A673 (cell line): ENCODE results near the gene CSN3. TPM values are rescaled to one million over a fixed set of nuclear protein-coding genes. Genes with fewer than 3 reads are reported as not detected.
"Not testable (repeated sequence)": the region's sequence is repeated elsewhere in the genome, so short reads cannot be mapped to it uniquely, and the experiment has no call there.

ENCODE experiments used
- BruUV-seq: library from RNA; stranded (reverse); fragments of 400-500 nt; replicated peaks from 2 replicates; lab custom pipeline; 2021; lab: Mats Ljungman, UMichigan
- CTCF ChIA-PET: fragments of 300-600 bp; sonication (Branson Sonifier 250); formaldehyde crosslinking; loops from one replicate; lab custom pipeline; 2022; ENCODE audit warnings: antibody characterized with exemption; lab: Charles Lee
- POLR2A ChIA-PET: fragments of 300-600 bp; sonication (Branson Sonifier 250); formaldehyde crosslinking; loops from one replicate; lab custom pipeline; 2022; ENCODE audit warnings: antibody characterized with exemption; ENCODE audit not compliant: low non-redundant PET; lab: Charles Lee
- DNase-seq: peaks from one replicate; pipeline ENCODE4 v3.0.0-alpha.2; 2015; ENCODE audit warnings: low spot score
- H3K27ac ChIP-seq: fragments of 200-600 bp; sonication (generic); 2 replicates; pipeline ENCODE4 v1.5.1; 2016; ENCODE audit warnings: mixed run types, low read depth, mild to moderate bottlenecking, mixed read lengths, antibody characterized with exemption, low read length; ENCODE audit not compliant: poor library complexity, severe bottlenecking
- H3K27me3 ChIP-seq: fragments of 200-600 bp; sonication (generic); replicated peaks from 2 replicates; pipeline ENCODE4 v1.6.1; 2017; ENCODE audit warnings: mixed run types, low read depth, mild to moderate bottlenecking, mixed read lengths, antibody characterized with exemption, low read length; ENCODE audit not compliant: insufficient read depth, poor library complexity
- H3K36me3 ChIP-seq: fragments of 200-600 bp; sonication (generic); 2 replicates; pipeline ENCODE4 v1.6.1; 2016; ENCODE audit warnings: mixed run types, mild to moderate bottlenecking, mixed read lengths, antibody characterized with exemption, low read length; ENCODE audit not compliant: insufficient read depth, poor library complexity, severe bottlenecking
- H3K4me1 ChIP-seq: fragments of 200-600 bp; sonication (generic); 2 replicates; pipeline ENCODE4 v1.6.1; 2017; ENCODE audit warnings: mixed run types, mild to moderate bottlenecking, mixed read lengths, antibody characterized with exemption, low read length; ENCODE audit not compliant: insufficient read depth, poor library complexity, severe bottlenecking
- H3K4me3 ChIP-seq: fragments of 200-600 bp; sonication (generic); 2 replicates; pipeline ENCODE4 v1.5.1; 2016; ENCODE audit warnings: low read depth, mixed run types, mild to moderate bottlenecking, mixed read lengths, low read length; ENCODE audit not compliant: poor library complexity, severe bottlenecking
- H3K9me3 ChIP-seq: fragments of 200-600 bp; sonication (generic); 2 replicates; pipeline ENCODE4 v1.6.1; 2016; ENCODE audit warnings: mixed run types, low read depth, mild to moderate bottlenecking, mixed read lengths, antibody characterized with exemption, low read length; ENCODE audit not compliant: poor library complexity, severe bottlenecking
- EZH2 ChIP-seq: fragments of 200-600 bp; sonication (generic); IDR thresholded peaks from 2 replicates; pipeline ENCODE4 v1.6.1; 2017; ENCODE audit warnings: borderline replicate concordance, low read depth, mild to moderate bottlenecking, mixed read lengths, antibody characterized with exemption, low read length; ENCODE audit not compliant: poor library complexity, severe bottlenecking
- intact Hi-C: fragments of 100-400 bp; cut with micrococcal nuclease; formaldehyde crosslinking; loops from one replicate; pipeline ENCODE4 v1.10.0; 2022; ENCODE audit not compliant: unreplicated experiment
- total RNA-seq: library from RNA; stranded (reverse); gene quantifications from 2 replicates; pipeline ENCODE4 v1.2.3, GENCODE V29; 2021
- TF ChIP-seq, protein P1 (sequence below): fragments of 300-800, 200-600 bp; sonication (generic); conservative IDR thresholded peaks from 2 replicates; pipeline ENCODE4 v1.5.1; 2017; ENCODE audit warnings: low read depth, mild to moderate bottlenecking, antibody characterized with exemption, low read length, moderate library complexity, mixed read lengths

Gene CSN3
- total RNA-seq, 1 experiment from 2014 or later = not detected

DNA sequence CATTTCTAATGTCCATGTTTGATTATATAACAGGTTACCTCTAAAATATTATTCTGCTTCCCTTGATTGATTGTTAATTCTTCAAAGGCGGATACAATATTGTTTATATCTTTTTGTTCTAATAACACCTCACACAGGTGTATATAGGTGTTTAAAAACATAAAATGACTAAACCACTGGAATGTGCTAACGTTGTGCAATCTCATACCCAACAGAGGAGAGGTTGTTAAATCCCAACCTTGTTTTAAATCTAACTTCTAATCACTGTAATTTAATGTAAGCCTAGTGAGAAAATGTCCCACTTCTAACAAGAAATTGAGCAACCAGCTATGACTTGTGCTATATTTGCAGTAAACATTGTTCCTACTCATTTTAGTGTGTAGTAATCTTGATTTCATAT, 45.5 kb upstream of the CSN3 start:
- ChIA-PET POLR2A (no interaction called here), CTCF (no interaction called here)
- H3K27me3 ChIP-seq = no peaks in the 10 kb centered on the region
- intact Hi-C loops = no loop called here
- no peak overlapping the region for H3K4me3 ChIP-seq
- no peak overlapping the region for H3K27ac ChIP-seq
- TF ChIP-seq, protein P1, sequence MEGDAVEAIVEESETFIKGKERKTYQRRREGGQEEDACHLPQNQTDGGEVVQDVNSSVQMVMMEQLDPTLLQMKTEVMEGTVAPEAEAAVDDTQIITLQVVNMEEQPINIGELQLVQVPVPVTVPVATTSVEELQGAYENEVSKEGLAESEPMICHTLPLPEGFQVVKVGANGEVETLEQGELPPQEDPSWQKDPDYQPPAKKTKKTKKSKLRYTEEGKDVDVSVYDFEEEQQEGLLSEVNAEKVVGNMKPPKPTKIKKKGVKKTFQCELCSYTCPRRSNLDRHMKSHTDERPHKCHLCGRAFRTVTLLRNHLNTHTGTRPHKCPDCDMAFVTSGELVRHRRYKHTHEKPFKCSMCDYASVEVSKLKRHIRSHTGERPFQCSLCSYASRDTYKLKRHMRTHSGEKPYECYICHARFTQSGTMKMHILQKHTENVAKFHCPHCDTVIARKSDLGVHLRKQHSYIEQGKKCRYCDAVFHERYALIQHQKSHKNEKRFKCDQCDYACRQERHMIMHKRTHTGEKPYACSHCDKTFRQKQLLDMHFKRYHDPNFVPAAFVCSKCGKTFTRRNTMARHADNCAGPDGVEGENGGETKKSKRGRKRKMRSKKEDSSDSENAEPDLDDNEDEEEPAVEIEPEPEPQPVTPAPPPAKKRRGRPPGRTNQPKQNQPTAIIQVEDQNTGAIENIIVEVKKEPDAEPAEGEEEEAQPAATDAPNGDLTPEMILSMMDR = no peak
- TF ChIP-seq EZH2 = no peak
- no TSS peak for BruUV-seq
- no peaks in the 10 kb centered on the region for H3K36me3 ChIP-seq
- no peak for DNase-seq
- no peaks in the 10 kb centered on the region for H3K4me1 ChIP-seq
- no peaks in the 10 kb centered on the region for H3K9me3 ChIP-seq

DNA sequence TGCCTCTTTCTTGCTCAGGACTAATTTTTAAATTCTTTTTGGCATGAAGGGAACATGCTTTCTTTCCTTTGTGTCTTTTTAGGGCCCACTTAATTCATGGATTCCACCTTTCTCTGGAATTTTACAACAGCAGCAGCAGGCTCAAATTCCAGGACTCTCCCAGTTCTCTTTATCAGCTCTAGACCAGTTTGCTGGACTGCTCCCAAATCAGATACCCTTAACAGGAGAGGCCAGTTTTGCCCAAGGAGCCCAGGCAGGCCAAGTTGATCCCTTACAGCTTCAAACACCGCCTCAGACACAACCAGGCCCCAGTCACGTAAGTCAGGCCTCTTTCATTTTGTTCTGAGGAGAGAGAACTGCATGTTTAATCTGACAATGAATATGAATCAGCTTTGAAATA, 44.6 kb upstream of the CSN3 start:
- no TSS peak for BruUV-seq
- DNase-seq = no peak
- ChIA-PET CTCF (no interaction called here), POLR2A (no interaction called here)
- H3K4me1 ChIP-seq = no peaks in the 10 kb centered on the region
- H3K4me3 ChIP-seq = no peak overlapping the region
- intact Hi-C loops = no loop called here
- H3K27ac ChIP-seq = no peak overlapping the region
- H3K9me3 ChIP-seq = no peaks in the 10 kb centered on the region
- H3K27me3 ChIP-seq = no peaks in the 10 kb centered on the region
- H3K36me3 ChIP-seq = no peaks in the 10 kb centered on the region
- no peak for TF ChIP-seq EZH2
- TF ChIP-seq, protein P1 = no peak

DNA sequence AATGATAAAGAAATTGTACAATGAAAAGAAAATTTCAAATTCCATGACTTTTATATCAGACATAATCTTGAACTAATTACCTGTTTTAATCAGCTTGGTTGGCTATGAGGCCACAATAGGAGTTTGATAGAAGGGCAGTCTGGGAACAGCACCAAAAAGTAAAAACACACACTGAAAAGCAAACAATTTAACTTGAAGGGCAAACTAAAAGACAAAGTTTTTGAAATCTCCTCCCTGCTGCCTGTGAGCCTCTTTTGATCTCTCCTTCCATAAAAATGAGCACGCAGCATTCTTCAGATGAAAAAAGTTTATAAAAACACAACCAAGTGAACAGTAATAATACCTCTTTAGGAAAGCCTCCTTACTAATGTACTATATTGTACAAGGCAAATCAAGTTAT, 38.8 kb upstream of the CSN3 start:
- no peaks in the 10 kb centered on the region for H3K27me3 ChIP-seq
- no TSS peak for BruUV-seq
- no peak for DNase-seq
- H3K4me3 ChIP-seq = no peak overlapping the region
- POLR2A ChIA-PET = no interaction called here
- CTCF ChIA-PET = no interaction called here
- no peaks in the 10 kb centered on the region for H3K9me3 ChIP-seq
- intact Hi-C loops = no loop called here
- H3K4me1 ChIP-seq = no peaks in the 10 kb centered on the region
- H3K36me3 ChIP-seq = no peaks in the 10 kb centered on the region
- TF ChIP-seq, protein P1 = no peak
- TF ChIP-seq EZH2 = no peak
- H3K27ac ChIP-seq = no peak overlapping the region

DNA sequence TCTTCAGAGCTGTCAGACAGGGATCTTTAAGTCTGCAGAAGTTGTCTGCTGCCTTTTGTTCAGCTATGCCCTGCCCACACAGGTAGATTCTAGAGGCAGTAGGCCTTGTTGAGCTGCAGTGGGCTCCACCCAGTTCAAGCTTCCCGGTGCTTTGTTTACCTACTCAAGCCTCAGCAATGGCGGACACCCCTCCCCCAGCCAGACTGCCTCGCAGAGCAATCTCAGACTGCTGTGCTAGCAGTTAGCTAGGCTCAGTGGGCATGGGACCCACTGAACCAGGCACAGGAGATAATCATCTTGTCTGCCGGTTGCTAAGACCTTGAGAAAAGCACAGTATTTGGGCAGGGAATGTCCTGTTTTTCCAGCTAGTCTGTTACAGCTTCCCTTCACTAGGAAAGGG, 29.6 kb upstream of the CSN3 start:
- BruUV-seq, CTCF ChIA-PET, DNase-seq, H3K4me1 ChIP-seq, H3K4me3 ChIP-seq, H3K27me3 ChIP-seq, H3K27ac ChIP-seq, intact Hi-C loops, H3K36me3 ChIP-seq, POLR2A ChIA-PET, H3K9me3 ChIP-seq: not testable (repeated sequence)

DNA sequence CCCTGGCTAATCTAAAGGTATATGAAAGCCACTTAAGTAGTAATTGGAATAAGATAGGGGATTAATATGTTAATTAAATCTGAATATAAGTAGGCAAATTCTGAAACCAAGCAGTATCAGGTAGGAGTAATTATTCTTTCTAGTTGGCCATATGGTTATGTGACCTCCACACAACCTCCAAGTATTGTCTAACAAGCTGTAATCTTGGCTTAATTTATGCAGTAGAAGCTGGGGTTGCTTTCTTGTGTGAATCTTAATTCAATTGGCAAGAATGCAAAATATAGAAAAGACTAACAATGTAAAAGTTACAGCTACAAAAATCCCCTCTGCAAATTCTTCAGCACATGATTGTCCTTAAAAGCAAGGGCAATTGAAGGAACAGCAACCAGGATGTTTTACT, 26.3 kb upstream of the CSN3 start:
- POLR2A ChIA-PET, intact Hi-C loops, H3K4me3 ChIP-seq, H3K9me3 ChIP-seq, H3K27me3 ChIP-seq, CTCF ChIA-PET, DNase-seq, H3K4me1 ChIP-seq, H3K27ac ChIP-seq, H3K36me3 ChIP-seq, BruUV-seq: not testable (repeated sequence)
